Measurements from ENCODE around the gene PMM2. TPM values are rescaled to one million over a fixed set of nuclear protein-coding genes. Genes with fewer than 3 reads are reported as not detected.

PMM2 gene
- total RNA-seq, 1 experiment from 2014 or later, result 53.3 TPM

DNA sequence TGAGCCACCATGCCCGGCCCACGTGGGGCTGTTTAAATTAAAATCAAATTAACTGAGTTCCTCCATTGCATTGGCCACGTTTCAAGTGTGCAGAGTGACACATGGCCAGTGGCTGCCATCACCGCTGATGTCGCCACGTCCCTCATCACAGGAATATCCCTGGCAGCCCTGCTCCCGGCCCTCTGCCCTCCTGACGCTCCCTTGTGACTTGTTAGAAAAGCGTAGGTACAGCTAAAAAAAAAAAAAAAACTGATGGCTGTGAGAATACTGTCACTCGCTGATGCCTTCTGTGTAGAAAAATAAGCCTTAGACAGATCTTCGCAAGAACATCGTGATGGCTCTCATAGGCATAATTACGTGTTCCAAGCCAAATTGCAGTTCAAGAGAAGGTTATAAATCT lies 49.5 kb downstream of the PMM2 start:
- H3K36me3 ChIP-seq (ENCODE audit: control insufficient read depth in 1 of 2, insufficient read depth in 2 of 2, low read length in 2 of 2), result peaks cover 12 to 25% of the 10 kb centered on the region in 2 experiments; a peak in 3 of 4 replicates
- H3K9ac ChIP-seq (ENCODE audit: low read length), result no peak overlapping the region
- TF ChIP-seq POLR2AphosphoS5 (IDR thresholded peaks at IDR 0.05; ENCODE audit: low read depth, low read length) (no peak), EZH2 (IDR thresholded peaks at IDR 0.05) (no peak), ZBTB33 (IDR thresholded peaks at IDR 0.05; ENCODE audit: extremely low read depth, insufficient replicate concordance, low read length) (no peak), SIN3A (IDR thresholded peaks at IDR 0.05; ENCODE audit: low read depth) (no peak), ATF3 (IDR thresholded peaks at IDR 0.05) (no peak), JUND (IDR thresholded peaks at IDR 0.05) (no peak)
- H3K4me1 ChIP-seq (ENCODE audit: control insufficient read depth in 1 of 2, insufficient read depth in 2 of 2, low read length in 2 of 2), result no peaks in the 10 kb centered on the region; a peak in 1 of 4 replicates
- H3K9me3 ChIP-seq (ENCODE audit: control insufficient read depth in 1 of 2, insufficient read depth in 1 of 2, low read depth in 1 of 2, low read length in 2 of 2), result no peaks in the 10 kb centered on the region
- H3K27ac ChIP-seq (ENCODE audit: low read depth, low read length), result no peak overlapping the region
- POLR2A ChIA-PET, result no interaction called here
- CTCF ChIA-PET, result no interaction called here
- no peaks in the 10 kb centered on the region for H4K20me1 ChIP-seq (ENCODE audit: insufficient read depth)
- H3K4me2 ChIP-seq (ENCODE audit: low read length), result no peak overlapping the region
- H2AFZ ChIP-seq (ENCODE audit: low read depth, low read length, poor library complexity, severe bottlenecking), result no peak overlapping the region
- peaks cover 30% of the 10 kb centered on the region for H3K79me2 ChIP-seq (ENCODE audit: insufficient read depth, low read length)
- H3K27me3 ChIP-seq (ENCODE audit: insufficient read depth, low read length), result no peaks in the 10 kb centered on the region
- no peak for DNase-seq (ENCODE audit: low read depth, low spot score)
- RAD21 ChIA-PET (ENCODE audit: low non-redundant PET in 1 of 2, low total read pairs in 2 of 2, uncharacterized antibody in 2 of 2, unreplicated experiment in 2 of 2), result no interaction called here
- BruUV-seq (replicated peaks), result no TSS peak
- H3K9me2 ChIP-seq (ENCODE audit: insufficient read depth), result no peaks in the 10 kb centered on the region
- no peak overlapping the region for H3K4me3 ChIP-seq (replicated peaks in 1 of 2; ENCODE audit: low read depth in 1 of 2, low read length in 2 of 2)
- intact Hi-C loops (cut with micrococcal nuclease), result no loop called here
- ATAC-seq, result no peak

GRCh38 chr16:8847623-8848022 lies 50.0 kb downstream of the PMM2 start:
- ChIA-PET POLR2A (no interaction called here), RAD21 (ENCODE audit: low non-redundant PET in 1 of 2, low total read pairs in 2 of 2, uncharacterized antibody in 2 of 2, unreplicated experiment in 2 of 2) (no interaction called here), CTCF (no interaction called here)
- no peak overlapping the region for H3K4me3 ChIP-seq (replicated peaks in 1 of 2; ENCODE audit: low read depth in 1 of 2, low read length in 2 of 2)
- ATAC-seq (no peak), DNase-seq (ENCODE audit: low read depth, low spot score) (no peak)
- H4K20me1 ChIP-seq (ENCODE audit: insufficient read depth), result no peaks in the 10 kb centered on the region
- H3K4me1 ChIP-seq (ENCODE audit: control insufficient read depth in 1 of 2, insufficient read depth in 2 of 2, low read length in 2 of 2), result no peaks in the 10 kb centered on the region; a peak in 1 of 4 replicates
- H3K27me3 ChIP-seq (ENCODE audit: insufficient read depth, low read length), result no peaks in the 10 kb centered on the region
- H3K27ac ChIP-seq (ENCODE audit: low read depth, low read length), result no peak overlapping the region
- no peaks in the 10 kb centered on the region for H3K9me2 ChIP-seq (ENCODE audit: insufficient read depth)
- H3K4me2 ChIP-seq (ENCODE audit: low read length), result no peak overlapping the region
- intact Hi-C loops (cut with micrococcal nuclease), result no loop called here
- no peak overlapping the region for H2AFZ ChIP-seq (ENCODE audit: low read depth, low read length, poor library complexity, severe bottlenecking)
- BruUV-seq (replicated peaks), result no TSS peak
- no peaks in the 10 kb centered on the region for H3K9me3 ChIP-seq (ENCODE audit: control insufficient read depth in 1 of 2, insufficient read depth in 1 of 2, low read depth in 1 of 2, low read length in 2 of 2)
- H3K79me2 ChIP-seq (ENCODE audit: insufficient read depth, low read length), result peaks cover 30% of the 10 kb centered on the region
- TF ChIP-seq SIN3A (IDR thresholded peaks at IDR 0.05; ENCODE audit: low read depth) (no peak), CBX3 (IDR thresholded peaks at IDR 0.05; ENCODE audit: low read depth) (no peak), ATF3 (IDR thresholded peaks at IDR 0.05) (no peak), CEBPB (IDR thresholded peaks at IDR 0.05; ENCODE audit: low read depth) (no peak), SP1 (IDR thresholded peaks at IDR 0.05; ENCODE audit: low read depth) (no peak), ZBTB33 (IDR thresholded peaks at IDR 0.05; ENCODE audit: extremely low read depth, insufficient replicate concordance, low read length) (no peak), ZFX (IDR thresholded peaks at IDR 0.05) (no peak), YY1 (IDR thresholded peaks at IDR 0.05; ENCODE audit: extremely low read depth, insufficient replicate concordance, low read depth, low read length) (no peak), JUND (IDR thresholded peaks at IDR 0.05) (no peak), POLR2A (IDR thresholded peaks at IDR 0.05; ENCODE audit: borderline replicate concordance, extremely low read depth, insufficient read depth, insufficient read length) (no peak), EZH2 (IDR thresholded peaks at IDR 0.05) (no peak)
- TF ChIP-seq, protein P1, sequence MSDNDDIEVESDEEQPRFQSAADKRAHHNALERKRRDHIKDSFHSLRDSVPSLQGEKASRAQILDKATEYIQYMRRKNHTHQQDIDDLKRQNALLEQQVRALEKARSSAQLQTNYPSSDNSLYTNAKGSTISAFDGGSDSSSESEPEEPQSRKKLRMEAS (IDR thresholded peaks at IDR 0.05), result no peak
- no peak overlapping the region for H3K9ac ChIP-seq (ENCODE audit: low read length)
- H3K36me3 ChIP-seq (ENCODE audit: control insufficient read depth in 1 of 2, insufficient read depth in 2 of 2, low read length in 2 of 2), result peaks cover 12 to 28% of the 10 kb centered on the region in 2 experiments; a peak in 3 of 4 replicates

All from HCT116 (cell line).